Superior temporal gyrus (tissue), 1 donor: ENCODE measurements around the gene A2M.

Experiments
- DNase-seq: peaks from one replicate; pipeline ENCODE4 v3.0.0-alpha.2; 2016; ENCODE audit errors: extremely low spot score

Gene A2M

GRCh38 chr12:9073076-9073475 is 42.6 kb downstream of the A2M start:
- DNase-seq: no peak

GRCh38 chr12:9072481-9073038 is 43.2 kb downstream of the A2M start:
- no peak for DNase-seq

GRCh38 chr12:9071969-9072368 is 43.8 kb downstream of the A2M start:
- no peak for DNase-seq

- DNase-seq: no peak
These were observed 44.2 kb downstream of the A2M start for GRCh38 chr12:9071518-9071917.

DNA sequence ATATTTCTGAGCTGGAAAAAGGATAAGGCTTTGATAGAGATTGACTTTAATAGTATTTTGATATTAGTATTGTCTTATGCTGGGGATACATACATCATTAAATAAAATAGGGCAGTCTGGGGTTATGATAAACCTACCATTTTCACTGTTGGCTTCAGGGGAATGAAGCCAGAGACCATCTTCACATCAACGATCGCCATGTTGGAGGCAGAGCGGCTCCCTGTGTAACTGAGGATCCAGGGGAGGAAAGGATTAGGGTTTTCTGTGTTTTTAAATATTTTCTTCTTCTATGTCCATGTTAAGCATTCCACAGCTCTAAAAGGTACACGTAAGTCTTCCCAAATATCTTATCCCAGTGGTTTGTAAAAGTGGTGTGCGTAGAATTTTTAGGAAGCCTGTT is 45.4 kb downstream of the A2M start:
- DNase-seq: no peak

GRCh38 chr12:9068600-9068999 is 47.1 kb downstream of the A2M start:
- no peak for DNase-seq

DNA sequence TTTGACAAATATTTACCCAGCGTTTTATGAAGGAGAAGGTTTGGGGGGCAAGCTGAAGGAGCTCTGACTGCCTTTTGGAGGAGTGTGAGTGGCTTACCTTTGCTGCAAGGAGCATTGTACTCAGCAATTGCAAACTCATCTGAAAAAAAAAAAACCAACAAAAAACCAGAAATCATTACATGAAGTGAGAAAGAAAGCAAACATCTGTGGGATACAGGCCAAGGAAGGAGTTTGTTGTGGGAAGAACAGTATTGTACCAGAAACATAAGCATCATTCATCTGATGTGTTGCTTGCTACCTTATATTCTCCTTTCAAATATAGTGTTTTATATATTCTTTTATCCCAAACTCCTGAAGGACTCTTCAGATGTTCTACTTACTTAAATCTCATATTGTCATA is 47.6 kb downstream of the A2M start:
- no peak for DNase-seq

GRCh38 chr12:9066755-9067423 is 48.8 kb downstream of the A2M start:
- no peak for DNase-seq

DNA sequence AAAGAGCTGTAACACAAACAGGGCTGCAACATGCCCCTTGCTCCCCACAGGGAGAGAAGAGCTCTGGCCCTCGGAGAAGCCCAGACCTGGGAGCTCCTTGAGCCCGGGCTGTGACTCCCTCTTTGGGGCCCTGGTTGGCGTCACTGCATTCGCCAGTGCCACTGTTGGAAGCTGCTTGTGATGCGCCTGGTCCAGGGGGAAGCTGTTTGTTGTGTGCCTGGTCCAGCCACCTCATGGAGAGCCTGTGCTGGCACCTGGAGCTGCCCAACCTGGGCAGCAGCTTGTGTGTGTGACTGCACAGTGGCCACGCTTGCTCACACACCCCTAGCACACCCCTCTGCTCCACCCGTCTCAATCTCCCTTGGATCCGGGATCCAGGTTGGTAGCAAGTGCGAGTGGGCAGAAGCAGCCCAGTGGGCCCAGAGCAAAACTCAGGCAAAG is 49.5 kb downstream of the A2M start:
- no peak for DNase-seq

- DNase-seq: no peak
These were observed 50.2 kb downstream of the A2M start for GRCh38 chr12:9065607-9065856.

DNA sequence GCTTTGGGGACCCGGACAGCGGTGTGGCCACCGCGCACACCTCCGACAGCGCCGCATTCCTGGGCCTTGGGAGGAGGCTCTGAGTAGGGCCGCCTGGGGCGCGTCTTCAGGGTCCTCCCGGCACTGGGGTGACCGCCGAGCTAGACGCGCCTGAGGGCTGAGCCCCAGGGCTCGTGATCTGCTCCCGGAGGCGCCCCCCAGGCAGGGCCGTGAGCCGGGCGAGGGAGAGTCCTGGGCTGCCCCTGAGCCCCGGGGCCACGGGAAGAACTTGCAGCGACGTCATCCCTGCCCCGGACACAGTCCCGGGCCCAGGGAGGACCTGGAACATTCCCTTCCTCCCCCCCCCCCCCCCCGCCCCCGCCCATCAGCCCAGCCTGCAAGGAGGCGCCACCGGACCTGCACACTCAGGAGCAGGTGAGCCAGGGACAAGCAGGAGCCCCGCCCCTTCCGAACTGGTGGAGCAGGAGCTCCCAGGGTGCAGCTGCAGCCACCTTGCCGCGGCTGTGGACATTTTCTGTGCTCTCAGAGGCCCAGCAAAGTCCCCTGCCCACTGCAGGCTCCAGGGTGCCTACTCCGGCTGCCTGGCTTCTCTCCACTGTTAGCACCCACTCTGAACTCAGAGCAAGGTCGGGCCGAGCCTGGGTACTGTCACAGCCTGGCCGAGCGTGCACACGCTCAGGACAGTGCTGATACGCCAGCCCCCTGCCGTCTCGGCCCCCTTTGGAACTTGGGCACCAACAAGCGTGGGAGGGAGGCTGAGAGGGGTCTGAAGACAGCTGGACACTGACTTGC is 50.7 kb downstream of the A2M start:
- DNase-seq: peak; percentile 33

DNA sequence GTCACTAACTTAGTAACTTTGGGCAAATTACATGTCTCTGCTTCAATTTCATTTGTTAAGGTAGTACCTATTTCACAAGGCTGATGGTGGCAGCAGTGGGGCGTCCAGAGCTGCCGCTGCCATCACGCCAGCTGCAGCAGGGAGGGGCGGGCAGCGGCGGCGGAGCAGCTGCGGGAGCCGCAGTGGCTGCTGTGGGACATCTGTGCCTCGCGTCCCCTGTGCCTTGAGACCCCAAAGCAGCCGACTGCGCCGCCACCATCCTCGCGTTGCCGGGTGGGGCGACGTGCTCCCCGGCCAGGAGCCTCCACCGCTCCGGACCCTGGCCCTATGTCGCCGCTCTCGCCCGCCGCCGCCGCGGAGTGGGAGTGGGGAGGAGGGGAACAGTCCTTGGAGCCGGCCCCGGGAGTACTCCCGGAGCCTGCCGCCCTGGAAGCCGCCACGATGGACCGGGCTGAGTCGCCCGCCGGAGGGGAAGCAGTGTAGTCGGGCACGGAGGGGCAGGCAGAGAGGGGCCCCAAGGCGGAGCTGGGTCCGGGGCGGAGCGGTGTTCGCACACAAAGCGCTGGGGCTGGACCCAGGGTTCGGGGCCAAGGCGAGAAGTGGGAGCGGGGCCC is 51.4 kb downstream of the A2M start:
- DNase-seq: peak; percentile 79

- no peak for DNase-seq
These were observed 63.1 kb downstream of the A2M start for GRCh38 chr12:9052610-9053009.

GRCh38 chr12:9051158-9051550 is 64.6 kb downstream of the A2M start:
- DNase-seq: no peak

DNA sequence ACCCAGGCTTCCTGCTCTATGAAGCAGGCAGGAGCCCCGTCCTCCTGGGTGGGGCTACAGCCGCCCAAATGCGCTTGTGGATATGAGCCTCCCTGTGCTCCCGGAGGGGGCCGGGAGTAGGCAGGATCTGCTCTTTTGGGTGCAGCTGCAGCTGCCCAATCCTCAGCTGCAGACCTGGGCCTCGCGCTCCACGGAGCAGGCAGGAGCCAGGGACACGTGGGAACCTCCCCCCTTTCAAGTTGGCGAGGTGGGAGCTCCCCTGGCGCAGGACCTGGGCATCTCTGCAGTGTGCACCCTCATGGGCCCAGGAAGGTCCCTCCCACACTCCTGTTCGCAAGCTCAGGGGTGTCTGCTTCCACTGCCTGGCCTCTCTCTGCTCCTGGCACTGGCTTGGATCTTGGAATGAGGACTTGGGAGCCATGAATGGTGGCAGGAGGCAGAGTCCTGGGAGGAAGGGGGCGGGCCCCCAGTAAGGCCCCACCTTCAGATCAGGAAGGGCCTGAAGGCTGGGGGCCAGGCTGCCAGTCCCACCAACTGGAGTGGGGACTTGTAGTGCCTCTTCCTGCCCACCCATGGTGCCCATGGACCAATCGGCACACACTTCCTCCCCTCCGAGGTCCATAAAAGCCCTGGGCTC is 65.1 kb downstream of the A2M start:
- no peak for DNase-seq

- DNase-seq: peak; percentile 66
These were observed 66.1 kb downstream of the A2M start for GRCh38 chr12:9049520-9050133.

DNA sequence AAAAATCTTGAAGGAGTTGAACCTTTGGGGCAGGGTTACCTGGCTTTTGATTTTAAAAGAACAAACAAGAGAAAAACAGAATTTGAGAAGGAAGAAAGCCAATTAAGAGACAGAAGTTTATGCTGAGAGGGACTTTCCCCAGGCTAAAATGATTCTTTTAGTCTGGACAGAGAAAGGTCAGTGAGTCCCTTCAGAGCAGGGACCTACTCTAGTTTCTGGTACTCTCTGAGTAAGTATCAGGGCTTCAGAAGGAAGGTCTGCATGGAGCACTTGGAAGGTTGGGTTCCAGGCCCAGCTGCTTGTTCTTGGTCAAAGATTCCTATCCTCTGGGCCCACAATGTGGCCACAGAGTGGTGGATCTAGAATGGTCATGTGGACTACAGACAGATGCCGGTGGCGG is 66.8 kb downstream of the A2M start:
- DNase-seq: no peak

DNA sequence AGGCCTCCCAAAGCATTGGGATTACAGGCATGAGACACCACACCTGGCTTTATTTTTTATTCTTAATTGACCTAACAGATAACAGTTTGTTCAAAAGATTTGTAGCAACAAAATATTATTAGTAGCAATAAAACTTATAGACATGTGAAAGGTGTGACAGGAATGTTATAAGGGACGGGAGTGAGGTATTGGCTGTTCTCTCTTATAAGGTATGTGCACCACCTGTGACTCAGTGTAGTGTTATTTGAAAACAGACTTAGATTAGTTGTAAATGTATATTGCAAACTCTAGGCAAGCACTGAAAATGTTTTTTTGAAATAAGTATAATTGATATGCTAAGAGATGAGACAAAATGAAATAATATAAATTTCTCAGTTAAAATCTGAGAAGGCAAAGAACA is 68.6 kb downstream of the A2M start:
- DNase-seq: no peak

- DNase-seq: no peak
These were observed 72.0 kb downstream of the A2M start for GRCh38 chr12:9043766-9044165.

DNA sequence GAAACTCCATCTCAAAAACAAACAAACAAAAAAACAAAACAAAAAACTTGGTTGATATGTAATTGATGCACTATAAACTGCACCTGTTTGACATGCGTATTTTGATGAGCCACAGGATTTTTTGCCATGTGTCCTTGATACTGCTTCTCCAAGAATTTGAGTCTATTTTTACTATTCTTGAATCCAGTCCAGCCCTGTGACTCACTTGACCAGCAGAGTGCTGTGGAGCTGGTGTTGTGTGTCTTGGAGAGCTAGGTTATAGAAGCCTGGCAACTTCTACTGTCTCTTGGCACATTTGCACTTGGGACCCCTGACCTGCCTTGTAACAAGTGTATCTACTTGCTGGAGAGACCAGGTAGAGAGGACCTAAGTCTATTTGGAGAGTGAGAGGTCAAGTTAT is 74.4 kb downstream of the A2M start:
- DNase-seq: no peak

DNA sequence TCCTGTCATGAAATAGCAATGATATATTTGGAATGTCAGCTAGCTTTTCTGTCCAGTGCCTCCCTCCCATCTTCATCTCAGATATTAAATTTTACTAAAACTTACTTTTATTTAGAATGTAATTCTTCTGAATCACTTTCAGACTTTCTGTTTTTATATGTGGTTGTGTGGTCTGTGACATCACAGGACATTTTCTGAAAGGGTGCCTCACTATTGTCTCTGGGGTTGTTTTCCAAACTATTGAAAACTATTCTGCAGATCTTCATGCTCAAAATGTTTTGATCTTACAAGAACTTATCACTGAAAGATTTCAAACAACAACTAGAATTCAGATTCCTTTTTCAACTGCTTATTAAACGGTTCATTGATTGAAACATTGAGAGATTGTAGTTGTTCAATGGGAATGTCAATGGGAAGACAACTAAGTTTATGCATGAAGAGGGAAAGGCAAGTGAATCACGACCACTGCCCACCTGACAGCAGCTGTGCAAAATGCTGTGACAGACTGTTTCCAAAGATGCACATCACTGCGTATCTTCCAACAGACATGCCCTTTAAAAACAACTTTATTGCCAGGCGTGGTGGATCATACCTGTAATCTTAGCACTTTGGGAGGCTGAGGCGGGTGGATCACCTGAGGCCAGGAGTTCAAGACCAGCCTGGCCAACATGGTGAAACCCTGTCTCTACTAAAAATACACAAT is 75.1 kb downstream of the A2M start:
- DNase-seq: no peak
